Retina (tissue), 1 donor: ENCODE measurements around the gene DRC7.

Experiments used
- DNase-seq: peaks from one replicate; pipeline ENCODE4 v3.0.0-alpha.2; 2016

DRC7 gene

GRCh38 chr16:57677622-57678369 is 16.8 kb upstream of the DRC7 start:
- no peak for DNase-seq

GRCh38 chr16:57679016-57679415 is 15.6 kb upstream of the DRC7 start:
- no peak for DNase-seq

GRCh38 chr16:57679767-57680482 is 14.7 kb upstream of the DRC7 start:
- DNase-seq: no peak

GRCh38 chr16:57680842-57681375 is 13.7 kb upstream of the DRC7 start:
- no peak for DNase-seq

- DNase-seq: no peak
Measured at GRCh38 chr16:57681950-57682728, 12.5 kb upstream of the DRC7 start.

- no peak for DNase-seq
Measured at GRCh38 chr16:57682809-57683635, 11.6 kb upstream of the DRC7 start.

GRCh38 chr16:57683636-57684545 is 10.7 kb upstream of the DRC7 start:
- DNase-seq: no peak

GRCh38 chr16:57684626-57685358 is 9.8 kb upstream of the DRC7 start:
- DNase-seq: no peak

- DNase-seq: no peak
Measured at GRCh38 chr16:57685633-57686032, 9.0 kb upstream of the DRC7 start.

- DNase-seq: no peak
Measured at GRCh38 chr16:57686577-57686976, 8.0 kb upstream of the DRC7 start.

GRCh38 chr16:57687363-57687929 is 7.2 kb upstream of the DRC7 start:
- DNase-seq: no peak

GRCh38 chr16:57688487-57688986 is 6.1 kb upstream of the DRC7 start:
- DNase-seq: no peak

GRCh38 chr16:57688987-57689761 is 5.4 kb upstream of the DRC7 start:
- DNase-seq: no peak

- DNase-seq: no peak
Measured at GRCh38 chr16:57689762-57690558, 4.6 kb upstream of the DRC7 start.

- DNase-seq: no peak
Measured at GRCh38 chr16:57690782-57691471, 3.7 kb upstream of the DRC7 start.

- DNase-seq: no peak
Measured at GRCh38 chr16:57692636-57693035, 2.0 kb upstream of the DRC7 start.

- DNase-seq: no peak
Measured at GRCh38 chr16:57693550-57693949, 1.1 kb upstream of the DRC7 start.

- DNase-seq: no peak
Measured at GRCh38 chr16:57694231-57694724, 328 bp upstream of the DRC7 start.
